Left renal cortex interstitium (tissue), 4 donors: ENCODE measurements around the gene TIMM29. TPM values are rescaled to one million over a fixed set of nuclear protein-coding genes. Genes with fewer than 3 reads are reported as not detected.
"Not testable (repeated sequence)": the region's sequence is repeated elsewhere in the genome, so short reads cannot be mapped to it uniquely, and the experiment has no call there.

Source experiments
- DNase-seq, 4 donors: peaks; one replicate each; pipeline ENCODE4 v3.0.0-alpha.2; 2013; ENCODE audit warnings: low read depth in 4 of 4, low spot score in 2 of 4, missing footprints in 1 of 4
- polyA plus RNA-seq, 4 donors: library from polyadenylated mRNA; unstranded; fragments of 120-200 nt; gene quantifications; one replicate each; pipeline ENCODE4 v1.2.1, GENCODE V29; 2013; ENCODE audit not compliant: insufficient read length in 4 of 4

The TIMM29 gene
- polyA plus RNA-seq, 4 donors, result 23.4 to 33.4 (median 33.2) TPM

GRCh38 chr19:10935371-10936059 lies 6.9 kb downstream of the TIMM29 start:
- DNase-seq, result no peak

- DNase-seq, result peak in 3 of 4 donors; percentile 52 to 78 (median 65)
Observed at GRCh38 chr19:10936661-10937084, 8.1 kb downstream of the TIMM29 start.

GRCh38 chr19:10941649-10942048 lies 13.0 kb downstream of the TIMM29 start:
- not testable (repeated sequence) for DNase-seq

- not testable (repeated sequence) for DNase-seq
Observed at GRCh38 chr19:10943412-10943811, 14.8 kb downstream of the TIMM29 start.

- DNase-seq, result no peak
Observed at GRCh38 chr19:10945264-10945663, 16.7 kb downstream of the TIMM29 start.

- DNase-seq, result no peak
Observed at GRCh38 chr19:10946958-10947657, 18.5 kb downstream of the TIMM29 start.

- DNase-seq, result no peak
Observed at GRCh38 chr19:10952809-10953208, 24.2 kb downstream of the TIMM29 start.

- not testable (repeated sequence) for DNase-seq
Observed at GRCh38 chr19:10959277-10959968, 30.8 kb downstream of the TIMM29 start.

GRCh38 chr19:10960314-10961072 lies 31.9 kb downstream of the TIMM29 start, which contains the start of gene SMARCA4:
Gene SMARCA4, plus strand, starts transcription at chr19:10961030. Its CDS starts 23,122 bp downstream, at chr19:10984152.
- DNase-seq, result peak; percentile 90 to 97 (median 94)

GRCh38 chr19:10961073-10961860 lies 32.7 kb downstream of the TIMM29 start:
- DNase-seq, result no peak

- DNase-seq, result no peak
Observed at GRCh38 chr19:10962863-10963262, 34.3 kb downstream of the TIMM29 start.

- no peak for DNase-seq
Observed at GRCh38 chr19:10963865-10964264, 35.3 kb downstream of the TIMM29 start.

- DNase-seq, result no peak
Observed at GRCh38 chr19:10964903-10965302, 36.3 kb downstream of the TIMM29 start.

GRCh38 chr19:10965398-10965797 lies 36.8 kb downstream of the TIMM29 start:
- no peak for DNase-seq

- DNase-seq, result no peak
Observed at GRCh38 chr19:10966809-10967208, 38.2 kb downstream of the TIMM29 start.

GRCh38 chr19:10968527-10969135 lies 40.0 kb downstream of the TIMM29 start:
- DNase-seq, result no peak

- no peak for DNase-seq
Observed at GRCh38 chr19:10971107-10971726, 42.6 kb downstream of the TIMM29 start.

- no peak for DNase-seq
Observed at GRCh38 chr19:10975374-10976130, 46.9 kb downstream of the TIMM29 start.
